GM18861 (cell line): ENCODE measurements around the gene NECTIN1.

Experiments
- ATAC-seq: cut with Tn5 transposase; IDR thresholded peaks from one replicate; pipeline ENCODE4 v1.9.1; 2021; ENCODE audit not compliant: unreplicated experiment

The NECTIN1 gene

DNA sequence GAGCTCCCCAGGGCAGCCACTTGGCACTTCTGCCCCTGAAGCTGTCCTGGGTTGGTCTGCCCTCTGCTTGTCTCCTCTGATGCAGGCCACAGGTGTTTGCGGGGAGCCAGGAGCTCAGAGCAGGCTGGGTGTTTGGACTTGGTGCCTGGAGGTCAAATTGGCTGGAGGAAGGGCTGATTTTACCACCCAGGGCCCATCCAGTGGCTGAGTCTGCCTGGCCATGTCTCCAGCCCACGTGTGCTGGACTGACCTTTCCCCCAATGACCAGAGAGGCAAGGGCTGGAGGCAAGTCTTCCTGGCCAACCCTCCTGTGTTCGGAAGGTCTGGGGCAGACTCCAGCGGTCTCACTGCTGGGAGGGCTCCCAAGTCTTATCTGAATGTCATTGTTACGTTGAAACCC, 84.0 kb downstream of the NECTIN1 start:
- no peak for ATAC-seq

DNA sequence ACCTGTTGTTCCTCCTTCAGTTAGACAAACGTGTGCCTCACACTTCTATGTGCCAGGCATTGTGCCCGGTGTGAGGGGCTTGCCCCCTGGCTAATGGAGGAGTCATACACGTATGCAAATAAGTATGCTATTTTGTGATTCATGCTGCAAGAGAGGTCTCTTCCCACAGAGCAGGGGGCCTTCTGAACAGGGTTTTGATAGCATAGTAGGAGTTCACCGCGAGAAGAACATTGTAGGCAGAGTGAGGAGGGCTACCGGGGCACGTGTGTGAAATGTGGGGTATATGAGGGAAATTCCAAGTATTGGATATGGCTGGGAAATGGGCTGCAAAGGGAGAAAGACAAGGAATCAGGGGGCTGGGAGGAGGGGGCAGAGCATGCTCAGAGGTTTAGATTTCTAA, 84.5 kb downstream of the NECTIN1 start:
- no peak for ATAC-seq

DNA sequence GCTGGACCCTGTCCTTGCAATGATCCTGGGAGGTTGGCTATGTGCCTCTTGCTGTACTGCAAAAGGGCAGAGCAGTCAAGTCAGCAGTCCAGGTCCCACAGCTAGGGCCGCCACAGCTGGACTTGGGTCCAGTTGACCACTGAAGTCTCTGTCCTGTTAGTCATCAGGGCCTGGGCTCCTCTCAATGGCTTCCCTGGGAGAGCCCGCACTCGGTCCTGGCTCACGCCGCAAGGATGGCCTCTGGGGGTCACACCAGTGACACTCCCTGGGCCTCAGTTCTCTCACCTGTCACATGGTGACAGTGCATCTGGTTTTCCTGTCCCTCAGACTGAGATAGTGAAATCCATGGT, 85.1 kb downstream of the NECTIN1 start:
- no peak for ATAC-seq

DNA sequence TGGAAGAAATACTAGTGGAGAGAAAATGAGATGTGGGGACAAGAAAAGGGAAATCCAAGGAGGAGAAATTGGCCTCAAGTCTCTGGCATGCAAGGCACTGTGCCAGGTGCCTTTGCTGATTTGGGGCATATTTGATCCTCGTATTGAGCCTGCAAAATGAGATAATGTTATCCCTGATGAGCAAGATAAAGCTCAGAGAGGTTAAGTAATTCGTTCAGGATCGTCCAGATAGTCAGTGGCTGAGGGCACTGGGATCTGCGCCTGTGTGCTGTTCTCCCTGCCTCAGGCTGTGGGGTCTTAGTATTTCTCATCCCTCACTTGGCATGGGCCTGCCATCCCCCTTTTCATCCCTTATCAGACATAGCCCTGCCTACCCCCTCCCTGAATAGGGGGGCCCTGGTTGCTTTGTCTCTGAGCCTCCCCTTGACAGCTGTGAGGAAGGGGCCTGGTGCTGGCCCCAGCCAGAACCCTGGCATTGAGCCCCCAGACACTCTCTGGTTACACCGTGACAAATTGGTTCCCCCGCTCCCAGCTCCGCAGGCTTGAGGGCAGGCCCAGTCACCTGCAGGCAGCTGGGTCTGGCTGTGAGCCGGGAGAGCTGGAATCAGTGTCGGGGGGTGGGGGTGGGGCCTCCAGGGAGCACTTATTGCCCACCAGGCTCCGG, 85.7 kb downstream of the NECTIN1 start:
- ATAC-seq: no peak

DNA sequence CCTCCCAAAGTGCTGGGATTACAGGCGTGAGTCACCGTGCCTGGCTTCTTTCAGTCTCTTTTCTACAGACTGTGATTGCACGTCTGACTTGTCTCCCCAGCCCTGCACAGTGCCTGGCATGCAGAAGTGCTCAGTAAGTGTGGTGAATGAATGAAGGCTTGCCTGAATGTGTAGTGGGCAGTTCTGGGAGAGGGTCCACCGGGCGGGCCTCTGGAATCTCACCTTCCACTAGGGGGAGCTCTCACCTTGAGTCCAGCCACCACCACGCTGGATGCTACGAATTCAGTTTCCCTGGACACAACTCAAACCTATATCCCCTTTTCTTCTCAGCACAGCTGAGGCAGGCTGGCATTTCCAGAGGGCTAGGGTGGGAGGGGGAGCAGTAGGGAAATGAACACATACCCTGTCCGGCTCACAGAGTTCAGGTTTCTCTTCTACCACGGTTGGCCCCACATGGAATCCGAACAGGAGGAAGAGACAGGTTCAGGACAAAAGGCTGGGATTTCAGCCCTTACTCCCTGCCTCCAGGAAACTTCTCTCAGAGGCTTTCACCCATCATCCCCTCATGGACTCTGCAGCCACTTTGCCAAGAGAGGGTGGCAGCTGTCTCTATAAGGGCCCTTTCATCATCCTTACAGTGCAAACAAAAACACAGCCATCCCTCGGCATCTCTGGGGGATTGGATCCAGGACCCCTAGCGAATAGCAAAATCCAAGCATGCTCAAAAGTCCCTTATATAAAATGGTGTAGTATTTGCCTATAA, 86.8 kb downstream of the NECTIN1 start:
- ATAC-seq: no peak

DNA sequence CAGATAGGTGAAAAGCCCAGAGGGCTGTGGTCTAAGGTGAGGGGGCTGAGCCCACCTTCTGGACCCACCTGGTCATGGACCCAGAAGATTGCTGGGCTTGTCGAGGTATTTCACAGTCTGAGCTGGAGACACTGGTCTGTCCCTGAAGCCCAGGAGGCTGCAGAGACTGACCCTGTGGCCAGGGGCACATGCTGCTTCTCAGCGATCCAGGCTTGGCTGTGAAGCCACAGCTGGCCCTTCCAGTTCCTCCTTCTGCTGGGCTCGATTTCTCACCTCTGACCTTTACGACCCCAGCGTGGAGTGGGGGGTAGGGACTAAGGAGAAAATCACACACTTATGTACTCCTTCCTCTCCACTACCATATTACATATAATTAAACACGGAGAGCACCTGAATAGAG, 88.5 kb downstream of the NECTIN1 start:
- ATAC-seq: no peak

DNA sequence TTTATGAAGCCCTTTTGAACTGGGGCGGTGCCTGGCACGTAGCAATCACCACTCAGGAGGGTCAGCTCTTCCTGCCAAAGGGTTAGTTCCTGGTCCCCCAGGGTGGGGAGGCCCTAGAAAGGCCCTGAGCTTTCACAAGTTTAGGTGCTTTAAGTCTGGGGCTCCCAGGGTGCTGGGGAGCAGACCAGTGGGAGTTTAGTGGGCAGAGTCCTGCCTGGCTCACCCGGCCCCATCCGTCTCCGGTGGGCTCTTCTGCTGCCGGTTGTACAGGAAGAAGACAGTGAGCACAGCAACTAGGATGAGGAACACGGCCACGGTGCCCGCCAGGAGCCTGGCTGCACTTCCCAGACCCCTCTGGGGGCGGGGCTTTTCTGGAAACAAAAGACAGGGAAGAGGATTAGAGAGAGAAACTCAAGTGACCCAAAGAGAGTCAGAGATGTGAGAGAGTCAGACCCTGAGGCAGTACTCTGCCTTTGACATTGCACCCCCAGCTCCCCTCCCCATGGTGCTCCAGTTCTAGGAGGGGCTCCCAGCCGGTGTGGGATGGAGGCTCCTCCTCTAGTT, 89.3 kb downstream of the NECTIN1 start:
- no peak for ATAC-seq

DNA sequence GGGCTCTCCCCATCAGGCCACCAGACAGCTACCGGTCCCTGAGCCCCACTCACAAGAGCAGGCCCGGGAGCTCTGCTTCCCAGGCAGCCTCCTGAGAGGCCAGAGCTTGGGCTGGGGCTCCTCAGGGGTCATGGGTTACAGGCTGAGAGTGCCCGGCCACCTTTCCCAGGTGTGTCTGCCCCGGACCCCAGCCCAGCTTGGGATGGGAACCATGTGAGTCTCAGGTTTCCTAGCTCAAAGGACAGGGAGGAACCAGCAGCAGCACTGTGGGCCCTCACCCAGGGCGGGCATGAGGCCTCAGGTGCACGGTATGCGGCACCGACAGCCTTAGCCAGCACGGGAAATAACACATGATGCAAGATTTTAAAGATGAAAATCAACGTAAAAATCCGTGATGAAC, 90.1 kb downstream of the NECTIN1 start:
- no peak for ATAC-seq

DNA sequence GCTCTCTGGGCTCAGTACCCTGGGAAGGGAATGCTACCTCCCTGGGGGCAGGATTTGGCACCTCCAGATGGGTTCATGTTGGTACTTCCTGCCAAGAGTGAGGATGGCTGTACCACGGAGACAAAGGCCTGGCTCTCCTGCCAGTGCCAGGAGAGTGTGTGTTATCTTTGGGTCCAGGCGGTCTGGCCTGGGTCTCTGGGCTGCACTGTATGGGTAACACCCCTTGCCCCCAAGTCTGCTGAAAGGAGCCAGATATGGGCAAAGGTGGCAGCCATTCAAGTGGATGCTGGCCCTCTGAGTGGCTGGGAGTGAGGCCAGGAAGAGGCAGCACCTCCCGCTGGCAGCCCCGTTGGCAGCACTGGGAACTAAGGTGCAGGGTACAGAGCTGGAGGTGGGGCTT, 91.5 kb downstream of the NECTIN1 start:
- no peak for ATAC-seq

DNA sequence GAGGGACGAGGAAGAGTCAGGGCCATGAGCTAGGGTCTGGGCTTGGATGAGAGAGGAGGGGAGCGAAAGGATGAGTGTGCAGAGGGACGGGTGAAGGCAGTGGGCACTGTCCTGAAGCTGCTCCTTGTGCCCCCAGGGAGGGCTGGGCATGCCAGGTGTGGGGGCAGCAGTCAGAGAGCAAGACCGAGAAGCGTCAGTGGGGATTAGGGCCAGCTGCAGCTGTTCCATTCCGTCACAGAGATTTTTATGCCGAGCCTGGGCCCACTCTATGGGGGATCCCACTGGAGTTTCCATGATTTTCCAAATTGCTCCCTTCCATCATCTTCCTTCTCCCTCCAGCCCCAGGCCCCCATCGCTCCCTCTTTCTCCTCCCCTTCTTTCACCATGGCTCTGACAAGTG, 93.2 kb downstream of the NECTIN1 start:
- no peak for ATAC-seq

DNA sequence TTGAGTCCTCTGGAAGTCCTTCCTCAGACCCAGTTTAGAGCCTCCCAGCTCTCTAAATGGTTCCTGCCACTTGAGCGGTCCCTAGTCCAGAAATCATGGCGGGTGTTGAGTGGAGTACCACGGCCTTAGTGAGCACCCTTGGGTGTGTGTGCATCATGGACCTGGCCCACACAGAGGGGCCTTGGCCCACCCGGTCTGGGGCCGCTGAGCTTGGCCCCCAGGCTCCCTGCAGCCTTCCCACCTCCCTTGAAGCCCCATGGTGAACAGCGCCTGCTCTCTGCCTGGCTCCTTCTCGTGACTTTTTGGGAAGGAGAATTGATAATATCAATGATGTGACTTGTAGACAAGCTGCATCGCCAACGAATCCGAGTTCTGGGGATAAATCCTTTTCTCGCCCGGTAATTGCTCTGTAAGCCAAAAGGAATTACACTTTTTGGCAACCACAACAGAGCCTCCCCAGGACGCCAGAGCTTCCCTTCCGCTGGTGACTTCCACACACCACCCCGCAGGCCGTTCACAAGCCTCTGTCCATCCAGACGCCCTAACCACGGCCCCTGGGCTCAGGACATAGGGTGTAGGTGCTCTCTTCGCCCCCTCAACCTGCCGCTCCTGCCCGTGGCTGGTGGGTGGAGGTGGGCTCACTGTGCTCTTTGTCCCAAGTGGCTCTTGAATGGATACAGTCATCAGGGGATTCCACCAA, 93.8 kb downstream of the NECTIN1 start:
- ATAC-seq: no peak

DNA sequence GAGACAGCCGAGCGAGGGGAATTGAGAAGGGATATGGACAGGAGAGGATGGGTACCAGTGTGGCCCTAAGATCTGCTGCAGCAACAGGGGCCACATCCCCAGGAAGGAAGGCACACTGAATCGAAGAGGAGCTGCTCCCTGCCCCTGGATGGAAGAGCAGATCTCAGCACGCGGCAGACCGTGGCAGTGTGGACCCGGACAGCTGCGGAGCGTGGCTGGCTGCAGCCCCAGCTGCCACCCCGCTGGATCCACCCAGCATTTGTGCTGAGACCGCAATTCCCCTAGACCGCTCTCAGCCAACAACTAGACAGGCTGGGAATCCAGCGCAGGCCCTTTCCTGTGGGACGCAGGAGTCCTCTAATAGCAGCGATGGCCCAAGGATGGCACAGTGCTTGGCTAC, 94.7 kb downstream of the NECTIN1 start:
- no peak for ATAC-seq

DNA sequence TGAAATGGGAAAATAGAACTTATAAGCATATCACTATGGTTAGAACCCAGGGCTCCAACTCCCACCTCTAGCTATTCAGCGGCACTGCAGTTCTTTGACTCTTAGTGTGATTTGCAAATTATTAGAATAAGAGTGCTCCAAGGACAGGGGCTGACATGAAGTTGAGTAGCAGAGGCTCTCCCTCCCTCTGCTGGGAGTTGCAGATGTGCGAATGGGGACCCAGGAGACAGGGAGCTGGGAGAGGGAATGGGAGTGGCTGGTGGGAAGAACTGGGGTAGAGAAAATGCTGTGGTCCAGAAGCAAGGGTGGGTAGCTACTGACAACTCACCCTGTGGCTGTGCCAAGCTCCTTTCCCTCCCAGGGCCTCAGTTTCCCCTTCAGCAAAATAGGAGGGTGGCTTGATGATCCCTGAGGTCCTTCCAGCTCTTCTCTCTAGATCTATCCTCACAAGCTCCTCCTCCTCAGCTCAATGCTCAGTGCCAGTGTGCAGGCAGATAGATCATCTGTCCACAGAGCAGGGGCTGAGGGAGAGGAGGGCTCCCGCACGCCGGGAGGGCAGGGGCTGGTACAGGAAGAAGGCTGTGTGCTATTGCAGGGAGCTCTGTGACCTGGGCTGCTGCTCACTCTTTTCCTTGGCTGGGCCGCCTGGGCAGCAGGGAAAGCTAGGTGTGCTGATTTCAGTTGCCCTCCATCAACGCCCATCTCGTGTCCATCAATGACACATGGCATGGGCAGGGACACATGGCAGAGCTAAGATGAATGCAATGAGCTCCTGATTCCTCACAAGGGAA, 99.0 kb downstream of the NECTIN1 start:
- ATAC-seq: no peak

DNA sequence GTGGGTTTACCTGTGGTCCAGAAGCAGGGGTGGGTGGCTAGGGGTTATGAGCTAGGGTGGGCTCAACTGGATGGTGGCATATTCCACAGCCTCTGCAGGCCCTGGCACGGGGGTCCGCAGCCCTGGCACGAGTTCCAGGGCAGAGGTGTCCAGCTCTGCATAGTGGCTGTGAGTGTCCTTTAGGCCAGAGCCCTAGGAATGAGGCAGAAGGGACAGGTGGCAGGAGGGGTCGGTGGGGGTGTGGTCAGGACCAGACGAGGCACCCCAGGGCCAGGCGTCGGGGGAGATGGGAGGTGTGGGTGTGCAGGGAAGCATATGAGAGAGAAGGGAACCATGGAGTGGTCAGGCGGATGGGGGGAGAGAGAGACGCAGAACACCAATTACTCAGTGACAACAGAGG, 99.9 kb downstream of the NECTIN1 start:
- no peak for ATAC-seq

DNA sequence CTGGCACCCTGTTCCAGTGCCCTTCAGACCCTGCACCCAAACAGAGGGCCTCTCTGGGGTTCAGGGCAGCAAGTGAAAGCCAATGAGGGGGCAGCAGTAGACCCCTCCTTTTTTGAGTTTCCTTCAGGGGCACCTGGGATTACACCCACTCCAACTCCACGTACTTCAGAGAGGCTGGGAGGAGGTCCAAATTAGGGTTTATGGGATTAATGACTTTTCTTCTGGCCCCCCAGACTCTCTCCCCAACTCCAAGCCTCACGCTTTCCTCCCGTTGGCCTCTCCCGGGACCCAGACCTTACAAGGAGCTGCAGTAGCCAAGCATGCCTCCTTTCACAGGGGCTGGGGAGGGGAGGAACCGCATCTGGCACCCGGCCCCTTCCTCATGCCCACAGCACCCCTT, 101.7 kb downstream of the NECTIN1 start:
- ATAC-seq: no peak

DNA sequence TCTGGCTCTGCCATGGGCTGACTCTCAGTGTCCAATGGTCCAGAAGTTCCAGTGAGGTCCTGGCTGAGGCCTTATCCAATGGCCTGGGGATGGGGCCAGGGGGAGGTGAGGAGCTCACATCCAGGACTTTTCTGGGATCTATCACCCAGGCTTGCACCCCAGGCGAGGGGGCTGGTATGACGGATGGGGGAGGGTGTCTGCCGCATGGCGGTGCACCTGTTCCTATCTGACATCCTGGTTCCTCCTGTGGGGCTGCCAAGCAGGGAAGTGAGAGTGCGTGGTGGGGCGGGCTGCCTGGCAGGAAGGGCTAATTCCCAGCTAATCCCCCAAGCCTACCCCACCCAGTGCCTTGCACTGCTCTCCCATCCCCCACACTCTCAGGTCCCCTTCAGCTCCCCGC, 102.1 kb downstream of the NECTIN1 start:
- no peak for ATAC-seq

DNA sequence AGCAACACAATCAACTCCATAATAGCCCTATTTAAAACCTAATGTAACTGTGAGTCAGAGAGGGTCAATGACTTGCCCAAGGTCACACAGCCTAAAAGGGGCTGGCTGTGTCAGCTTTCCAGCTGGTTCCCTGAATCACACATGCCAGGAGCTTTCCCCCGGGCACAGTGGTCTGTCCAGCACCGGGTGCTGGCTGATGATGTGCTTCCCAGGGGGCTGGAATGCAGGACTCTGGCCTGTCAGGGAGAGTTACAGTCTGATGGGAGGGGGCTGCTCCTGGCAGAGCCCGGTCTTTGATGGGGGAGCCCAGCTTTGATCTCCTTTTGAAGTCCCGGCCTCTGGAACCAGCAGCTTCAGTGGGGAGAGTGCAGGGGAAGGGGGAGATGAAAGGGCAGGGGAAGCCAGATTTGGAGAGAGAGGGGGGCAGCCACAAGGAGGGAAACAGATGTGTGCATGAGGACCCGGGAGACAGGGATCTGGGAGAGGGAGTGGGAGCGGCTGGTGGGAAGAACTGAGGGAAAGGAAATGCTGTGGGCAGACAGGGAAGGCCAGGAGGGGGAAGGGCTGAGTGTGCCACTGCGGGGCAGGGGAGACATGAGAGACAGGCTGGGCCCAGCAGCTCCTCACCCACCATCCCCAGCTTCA, 102.7 kb downstream of the NECTIN1 start:
- no peak for ATAC-seq

DNA sequence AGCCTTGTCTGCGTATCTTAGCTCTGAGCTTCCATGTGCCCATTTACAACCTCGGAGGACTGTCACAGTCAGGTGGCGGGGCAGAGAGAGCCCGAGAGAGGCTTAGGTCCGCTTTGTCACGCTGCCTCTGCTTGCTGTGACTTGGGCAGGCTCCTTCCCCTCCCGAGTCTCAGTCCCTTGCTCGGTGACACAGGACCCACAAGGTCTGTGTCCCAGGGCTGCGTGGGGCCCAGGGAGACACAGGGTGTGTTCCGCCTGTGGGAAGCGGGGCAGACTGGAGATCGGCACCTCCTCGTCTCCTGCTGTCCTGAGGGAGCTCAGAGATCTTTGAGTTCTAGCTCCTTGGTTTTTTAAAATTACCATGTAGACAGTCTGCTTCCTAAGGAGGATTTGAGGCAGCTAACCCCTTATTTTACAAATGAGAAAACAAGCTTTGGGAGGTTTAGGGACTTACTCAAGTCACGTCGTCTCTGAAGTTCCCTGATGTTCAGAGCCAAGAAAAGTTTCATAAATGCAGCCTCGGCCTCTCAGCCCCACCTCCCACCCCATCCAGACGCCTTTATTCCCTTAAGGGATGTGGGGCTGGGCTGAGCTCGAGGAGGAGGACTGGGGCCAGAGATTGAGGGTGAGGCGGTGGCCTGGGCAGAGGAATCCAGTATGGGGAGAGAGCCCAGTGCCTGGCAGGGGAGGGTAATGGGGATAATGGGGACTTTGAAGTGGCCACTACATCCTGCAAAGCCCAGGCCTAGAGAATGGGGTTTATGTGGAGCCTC, 103.6 kb downstream of the NECTIN1 start:
- ATAC-seq: no peak

DNA sequence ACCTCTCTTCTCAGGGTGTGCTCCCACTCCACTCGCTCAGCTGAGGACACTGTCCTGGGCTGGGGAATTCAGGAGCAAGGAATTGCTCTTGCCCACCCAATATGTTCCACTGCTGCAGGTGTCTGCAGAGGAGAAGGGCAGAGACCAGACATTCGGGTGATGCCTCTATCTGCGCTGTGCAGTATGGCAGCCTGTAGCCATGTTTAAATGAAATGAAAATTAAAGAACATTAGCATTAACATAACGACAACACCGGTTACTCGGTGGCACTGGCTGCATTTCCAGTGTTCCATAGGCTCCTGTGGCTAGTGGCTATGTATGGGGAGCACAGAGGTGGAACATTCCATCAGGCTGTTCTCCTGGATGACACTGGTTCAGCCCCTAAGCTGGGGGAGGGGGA, 104.4 kb downstream of the NECTIN1 start:
- ATAC-seq: no peak

DNA sequence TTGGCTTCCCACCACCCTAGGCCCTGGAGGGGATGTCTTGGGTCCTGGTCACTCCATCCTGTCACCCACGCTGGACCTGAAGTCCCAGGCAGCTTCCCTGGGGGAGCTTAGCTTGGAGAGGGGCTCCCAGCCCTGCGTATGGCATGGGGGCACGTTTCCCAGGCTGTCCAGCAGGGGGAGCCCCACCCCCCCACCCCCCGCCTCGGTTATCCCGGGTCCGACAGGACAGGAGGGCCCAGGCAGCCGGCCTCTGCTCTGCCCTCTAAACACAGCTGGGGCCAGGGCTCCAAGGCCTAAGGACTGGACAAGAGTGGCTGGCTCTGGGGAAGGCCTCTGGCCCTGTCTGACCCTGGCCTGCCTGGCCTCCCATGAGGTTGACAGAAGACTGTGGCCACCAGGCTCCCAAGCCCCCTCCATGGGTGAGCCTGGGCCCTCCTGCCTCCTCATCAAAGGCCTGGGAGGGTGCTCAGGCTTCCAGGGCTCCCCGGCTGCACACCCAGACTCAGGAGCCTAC, 104.8 kb downstream of the NECTIN1 start:
- ATAC-seq: no peak
